GM18526 (cell line): ENCODE data around the gene GFPT2.

ENCODE experiments used
- POLR2A ChIP-seq: IDR thresholded peaks from 3 replicates; pipeline ENCODE4 v1.6.1; 2011; ENCODE audit not compliant: insufficient read length; ENCODE audit errors: extremely low read depth

GFPT2 gene

DNA sequence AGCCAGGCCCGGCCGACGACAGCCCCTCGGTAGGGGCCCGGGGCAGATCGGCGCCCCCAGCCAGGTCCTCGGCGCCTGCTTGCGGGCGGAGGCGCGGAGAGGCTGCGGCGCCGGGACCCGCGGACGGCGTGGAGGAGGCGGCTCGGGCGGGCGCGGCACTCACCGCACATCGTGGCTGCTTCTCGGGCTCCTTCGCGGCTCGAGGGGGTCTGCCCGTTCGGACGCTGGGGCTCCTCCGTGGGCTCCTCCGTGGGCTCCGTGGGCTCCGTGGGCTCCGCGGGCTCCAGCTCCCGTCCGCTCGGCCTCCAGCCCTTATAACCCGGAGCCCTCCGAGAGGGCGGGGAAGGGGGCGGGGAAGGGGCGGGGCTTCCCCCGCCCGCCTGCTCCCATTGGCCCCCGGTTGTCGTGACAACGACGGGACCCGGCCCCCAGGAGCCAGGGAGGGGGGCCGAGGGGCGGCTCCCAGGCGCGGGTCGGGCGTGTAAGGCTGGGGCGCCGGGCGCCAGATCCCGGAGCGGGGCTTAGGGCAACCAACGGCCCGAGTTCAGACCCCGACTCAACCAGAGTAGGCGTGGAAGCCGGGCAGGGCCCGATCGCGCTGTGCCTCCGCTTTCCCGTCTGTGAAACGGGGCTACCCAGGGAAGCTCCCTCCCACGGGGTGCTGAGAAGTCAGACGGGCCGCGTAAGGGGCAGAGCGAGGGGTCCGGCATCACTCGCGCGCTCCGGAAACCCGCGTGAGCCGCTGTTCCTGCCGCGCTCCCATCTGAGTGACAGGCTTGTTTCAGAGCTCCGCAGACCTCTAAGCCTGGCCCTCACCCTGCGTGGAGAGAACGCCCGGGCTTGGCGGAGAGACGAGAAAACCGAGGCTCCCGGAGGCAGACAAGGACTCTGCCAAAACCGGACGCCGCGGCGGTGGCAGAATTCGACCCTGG lies at the start of gene GFPT2:
Gene GFPT2, minus strand, starts transcription at position 289 of the 932 bp plus-strand sequence. Its CDS starts 119 bp downstream, at position 170.
- TF ChIP-seq POLR2A, result no peak

DNA sequence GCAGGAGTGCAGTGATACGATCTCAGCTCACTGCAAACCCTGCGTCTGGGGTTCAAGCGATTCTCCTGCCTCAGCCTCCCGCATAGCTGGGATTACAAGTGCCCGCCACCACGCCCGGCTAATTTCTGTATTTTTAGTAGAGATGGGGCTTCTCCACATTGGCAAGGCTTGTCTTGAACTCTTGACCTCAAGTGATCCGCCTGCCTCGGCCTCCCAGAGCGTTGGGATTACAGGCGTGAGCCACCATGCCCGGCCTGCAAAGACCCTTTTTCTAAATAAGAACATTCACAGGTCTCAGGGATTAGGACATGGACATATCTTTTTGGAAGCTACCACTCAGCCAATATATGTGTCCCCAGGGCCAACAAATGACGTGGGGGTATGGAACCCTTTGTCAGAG lies 49.6 kb upstream of the GFPT2 start:
- no peak for TF ChIP-seq POLR2A

DNA sequence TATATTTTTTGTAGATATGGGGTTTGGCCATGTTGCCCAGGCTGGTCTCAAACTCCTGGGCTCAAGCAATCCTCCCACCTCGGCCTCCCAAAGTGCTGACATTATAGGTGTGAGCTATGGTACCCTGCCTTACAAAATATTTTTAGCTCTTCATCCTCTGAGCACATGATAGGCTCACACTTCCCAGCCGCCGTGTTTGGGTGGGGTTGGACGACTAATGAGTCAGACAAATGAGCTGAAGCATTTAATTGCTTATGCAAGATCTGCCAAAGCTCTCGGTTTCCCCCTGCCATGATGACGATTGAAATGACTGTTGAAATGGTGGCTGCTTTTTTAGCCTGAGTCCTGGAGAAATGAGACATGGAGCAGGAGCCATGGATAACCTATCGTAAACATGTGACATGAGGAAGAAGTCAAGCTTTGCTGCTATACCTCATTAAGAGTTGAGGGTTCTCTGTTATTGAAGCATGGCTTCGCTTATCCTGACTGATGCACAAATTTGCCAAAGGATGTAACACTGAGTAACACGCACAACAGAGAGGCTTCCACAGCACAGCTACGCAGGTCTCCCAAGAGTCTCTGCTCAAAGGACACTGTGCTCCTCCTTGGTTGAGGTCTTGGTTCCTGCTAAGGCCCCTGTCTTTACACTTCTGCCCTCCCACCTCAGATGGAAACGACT lies 48.2 kb upstream of the GFPT2 start:
- TF ChIP-seq POLR2A, result no peak

DNA sequence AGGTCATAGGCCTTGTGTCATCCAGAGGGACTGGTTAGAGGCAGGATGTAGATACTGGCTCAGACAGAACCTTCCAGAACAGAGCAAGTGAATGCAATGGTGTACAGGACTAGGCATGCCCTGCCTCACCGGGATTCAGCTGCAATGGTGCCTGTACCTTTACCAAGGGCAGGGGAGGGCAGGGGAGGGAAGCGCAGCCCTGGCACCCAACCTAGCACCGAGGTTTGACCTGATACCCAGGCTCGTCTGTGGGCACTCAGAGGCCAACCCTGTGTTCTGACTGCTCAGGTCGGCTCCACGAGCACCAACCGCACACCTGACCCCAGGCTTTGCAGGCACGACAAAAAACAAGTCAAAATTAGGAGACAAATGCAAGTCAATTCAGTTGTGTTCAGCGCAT lies 47.3 kb upstream of the GFPT2 start:
- no peak for TF ChIP-seq POLR2A

DNA sequence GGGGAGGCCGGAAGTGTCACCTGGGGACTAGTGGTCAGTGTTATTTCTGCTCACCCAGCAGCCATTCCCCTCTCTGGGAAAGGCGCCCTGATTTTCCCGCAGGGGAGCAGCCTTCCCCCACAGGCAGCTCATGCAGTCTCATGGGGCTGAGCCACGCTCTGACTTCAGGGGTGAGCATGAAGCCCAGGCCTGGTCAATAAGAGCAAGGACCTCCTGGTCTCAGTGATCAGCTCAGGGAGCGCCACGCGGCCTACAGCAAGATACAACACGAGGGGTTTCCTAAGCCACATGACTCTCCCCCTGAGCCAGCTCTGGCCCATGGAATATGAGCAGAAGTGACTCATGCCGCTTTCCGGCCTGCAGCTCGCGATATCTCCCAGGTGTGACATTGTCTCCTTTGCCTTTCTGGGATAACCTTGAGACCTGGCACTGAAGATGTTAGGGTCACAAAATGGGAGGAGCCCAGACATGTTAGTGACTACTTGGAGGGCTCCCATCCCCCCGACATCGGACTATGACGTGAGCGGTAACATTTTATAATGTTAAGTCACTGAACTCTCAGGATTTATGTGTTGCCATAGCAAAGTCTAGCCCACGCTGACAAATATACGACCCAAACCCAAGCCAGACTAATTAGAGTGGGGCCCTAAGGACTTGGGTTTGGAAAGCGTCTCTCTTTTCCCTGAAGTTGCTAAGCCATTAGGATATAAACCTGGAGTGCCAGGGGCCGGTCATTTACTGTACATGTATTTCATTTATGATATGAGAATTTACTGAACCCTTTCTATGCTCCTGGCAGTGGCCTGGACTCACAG lies 46.5 kb upstream of the GFPT2 start:
- no peak for TF ChIP-seq POLR2A

DNA sequence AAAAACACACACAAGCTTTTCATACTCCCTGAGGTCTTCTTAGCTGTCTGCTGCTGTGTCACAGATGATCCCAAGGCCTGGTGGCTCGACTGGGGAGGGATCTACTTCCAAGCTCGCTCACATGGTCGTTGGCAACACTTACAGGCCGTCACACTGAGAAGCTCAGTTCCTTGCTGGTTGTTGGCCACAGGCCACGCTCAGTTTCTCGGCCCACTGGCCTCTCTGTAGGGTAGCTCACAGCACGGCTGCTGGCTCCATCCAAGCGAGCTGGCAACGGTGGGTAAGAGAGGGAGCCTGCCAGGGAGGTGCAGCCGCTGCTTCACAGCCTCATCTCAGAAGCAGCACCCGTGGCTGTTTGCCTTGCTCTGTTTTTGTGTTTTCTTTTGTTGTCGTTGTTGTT lies 43.8 kb upstream of the GFPT2 start:
- TF ChIP-seq POLR2A, result no peak

DNA sequence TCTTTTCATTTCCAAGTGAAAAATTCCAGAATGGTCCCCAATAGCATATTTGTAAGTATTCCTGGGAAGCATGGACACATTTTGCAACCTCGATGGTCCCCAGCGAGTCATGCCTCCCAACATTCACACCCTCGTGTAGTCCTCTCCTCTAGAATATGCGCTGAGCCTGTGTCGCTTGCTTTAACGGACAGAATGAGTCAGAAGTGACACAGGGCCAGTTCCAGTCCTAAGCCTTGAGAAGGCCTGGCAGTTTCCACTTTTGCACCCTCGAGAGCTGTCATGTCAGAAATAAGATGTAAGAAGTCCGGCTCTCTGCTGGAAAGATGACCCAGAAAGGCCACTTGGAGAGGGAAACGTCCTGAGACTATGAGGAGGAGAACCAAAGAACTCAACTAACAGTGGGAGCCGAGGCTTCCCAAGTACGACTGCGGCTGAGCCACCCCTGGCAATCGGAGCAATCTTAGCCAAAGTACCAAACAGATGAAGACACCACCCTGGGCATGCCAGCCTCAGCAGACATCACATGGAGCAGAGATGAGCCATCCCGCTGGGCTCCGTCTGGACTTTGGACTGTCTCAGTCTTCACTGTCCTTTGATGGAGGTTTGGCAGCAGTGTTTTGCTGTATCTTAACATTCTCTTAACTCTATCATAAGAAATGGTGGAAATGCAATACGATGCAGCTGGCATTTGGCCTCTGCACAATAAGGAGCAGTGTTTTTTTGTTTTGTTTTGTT lies 42.6 kb upstream of the GFPT2 start:
- TF ChIP-seq POLR2A, result no peak

DNA sequence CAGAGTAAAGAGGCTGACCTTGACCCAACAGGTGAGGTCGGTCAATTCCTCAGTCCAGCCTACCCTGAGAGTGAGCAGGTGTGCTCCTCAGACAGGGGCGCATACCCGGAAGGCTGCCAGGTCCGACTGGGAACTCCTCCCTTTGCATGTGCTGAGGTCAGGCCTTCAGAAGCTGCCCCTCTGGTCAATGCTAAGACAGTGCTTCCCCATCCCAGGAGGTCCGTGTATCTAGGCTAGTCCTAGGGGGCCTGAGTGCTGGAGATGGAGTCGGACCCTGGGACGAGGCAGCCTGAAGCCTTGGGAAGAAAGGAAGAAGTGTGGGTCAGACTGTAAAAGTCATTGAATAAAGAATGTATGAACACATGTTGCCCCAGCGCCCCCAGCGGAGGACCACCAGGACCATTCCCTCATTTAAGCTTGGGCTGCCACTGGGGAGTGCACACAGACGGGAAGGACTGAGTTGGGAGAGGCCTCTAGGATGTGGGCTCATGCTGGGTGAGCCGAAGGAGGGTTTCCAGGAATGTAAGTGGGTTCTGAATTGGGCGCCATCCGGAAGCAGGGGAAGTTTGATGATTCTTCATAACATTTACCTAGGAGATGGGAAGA lies 41.0 kb upstream of the GFPT2 start:
- no peak for TF ChIP-seq POLR2A

DNA sequence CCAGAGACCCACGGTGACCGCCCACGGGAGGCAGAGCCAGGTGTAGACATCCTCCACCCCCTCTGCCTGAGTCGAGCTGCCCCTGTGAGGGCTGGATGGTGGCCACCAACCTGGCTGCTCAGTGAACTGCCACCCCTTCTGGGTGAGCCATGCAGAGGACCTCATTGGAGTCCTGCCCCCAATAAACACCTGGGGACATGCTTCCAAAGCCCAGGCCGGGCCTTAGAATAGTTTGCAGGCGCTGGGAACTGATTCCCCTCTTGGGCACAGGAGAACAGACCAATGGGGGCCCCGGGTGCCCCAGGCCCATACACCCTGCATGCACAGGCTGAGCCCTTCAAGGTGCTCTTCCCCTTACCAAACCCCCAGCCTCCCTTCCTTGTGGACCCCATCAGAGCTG lies 38.1 kb upstream of the GFPT2 start:
- TF ChIP-seq POLR2A, result no peak

DNA sequence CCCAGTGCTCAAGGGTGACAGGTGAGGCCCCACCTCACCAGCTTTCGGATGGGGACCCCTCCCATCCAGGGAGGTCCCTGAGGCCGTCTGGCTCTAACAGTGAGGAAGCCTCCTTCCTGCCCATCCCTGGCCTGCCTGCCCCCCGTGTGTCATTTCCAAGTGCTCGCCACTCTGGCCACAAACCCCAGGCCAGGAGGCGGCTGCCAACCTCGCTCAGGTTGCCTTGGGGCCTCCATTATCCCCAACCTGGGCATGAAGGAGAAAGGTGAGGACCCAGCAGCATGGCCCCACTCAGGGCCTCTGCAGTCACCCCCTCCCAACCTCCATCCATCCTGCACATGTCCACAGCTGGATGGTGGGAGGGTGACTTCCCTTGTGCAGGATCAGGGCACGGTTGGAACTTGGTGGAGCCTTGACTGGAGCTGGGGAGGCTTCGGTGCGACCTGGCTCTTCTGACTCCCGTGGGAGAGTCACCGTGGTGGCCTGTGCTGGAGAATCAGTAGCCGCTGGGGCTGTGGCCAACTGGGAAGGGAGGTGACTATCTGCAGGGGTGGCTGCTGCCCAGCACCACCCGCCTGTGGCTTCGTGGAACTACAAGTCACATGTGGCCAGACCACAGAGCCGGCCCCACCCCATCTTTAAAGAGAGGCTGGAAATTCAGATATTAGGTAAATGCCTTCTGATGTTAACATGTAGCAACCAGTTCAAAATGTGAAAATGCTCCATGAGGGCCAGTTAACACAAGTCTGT lies 37.5 kb upstream of the GFPT2 start:
- TF ChIP-seq POLR2A, result no peak

DNA sequence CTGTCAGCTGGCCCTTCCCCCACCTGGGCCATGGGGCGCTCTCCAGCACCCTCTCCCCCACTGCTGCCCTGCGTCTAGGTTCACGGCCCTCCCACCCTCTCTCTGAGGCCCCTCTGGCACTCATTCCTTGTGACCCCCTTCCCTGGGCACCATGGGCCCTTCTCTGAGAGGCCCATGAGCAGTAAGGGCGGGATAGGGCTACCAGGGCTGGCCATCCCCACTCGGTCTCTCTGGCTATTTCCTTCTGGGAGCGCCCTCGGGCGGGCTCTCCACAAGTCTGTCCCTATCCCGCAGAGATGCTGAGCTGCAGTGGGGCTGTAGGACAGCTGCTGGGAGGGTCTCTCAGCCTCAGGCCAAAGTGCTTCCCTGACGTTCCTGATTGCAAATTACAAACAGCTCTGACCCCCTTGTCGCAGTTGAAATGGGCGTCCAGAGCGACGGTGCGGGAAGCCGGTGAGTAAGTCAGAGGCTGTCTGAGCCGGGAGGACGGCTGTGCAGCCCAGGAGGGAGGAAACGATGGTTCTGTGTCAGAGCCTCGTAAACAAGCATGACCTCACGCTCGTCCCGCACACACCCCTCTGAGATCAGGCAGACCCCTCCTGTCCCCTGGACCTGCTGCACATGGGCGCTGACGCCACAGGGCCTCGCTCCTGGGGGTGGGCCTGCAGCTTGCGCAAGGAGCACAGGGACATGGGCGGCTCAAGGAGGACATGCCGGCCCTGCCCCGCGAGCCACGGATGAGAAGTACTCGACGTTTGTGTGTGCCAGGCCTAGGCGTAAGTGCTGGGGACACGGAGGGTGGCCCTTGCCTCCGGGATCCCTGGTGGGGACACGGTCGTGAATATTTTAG lies 36.3 kb upstream of the GFPT2 start:
- TF ChIP-seq POLR2A, result no peak

DNA sequence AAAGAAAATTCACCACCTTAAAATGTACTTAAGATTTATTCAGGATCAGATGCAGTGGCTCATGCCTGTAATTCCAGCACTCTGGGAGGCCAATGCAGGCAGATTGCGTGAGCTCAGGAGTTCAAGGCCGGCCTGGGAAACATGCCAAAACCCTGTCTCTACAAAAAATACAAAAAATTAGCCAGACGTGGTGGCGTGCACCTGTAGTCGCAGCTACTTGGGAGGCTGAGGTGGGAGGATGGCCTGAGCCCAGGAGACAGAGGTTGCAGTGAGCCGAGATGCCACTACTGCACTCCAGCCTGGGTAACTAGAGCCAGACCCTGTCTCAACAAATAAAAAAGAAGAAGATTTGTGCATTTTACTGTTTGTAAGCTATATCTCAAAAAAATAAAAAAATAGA lies 34.7 kb upstream of the GFPT2 start:
- no peak for TF ChIP-seq POLR2A

DNA sequence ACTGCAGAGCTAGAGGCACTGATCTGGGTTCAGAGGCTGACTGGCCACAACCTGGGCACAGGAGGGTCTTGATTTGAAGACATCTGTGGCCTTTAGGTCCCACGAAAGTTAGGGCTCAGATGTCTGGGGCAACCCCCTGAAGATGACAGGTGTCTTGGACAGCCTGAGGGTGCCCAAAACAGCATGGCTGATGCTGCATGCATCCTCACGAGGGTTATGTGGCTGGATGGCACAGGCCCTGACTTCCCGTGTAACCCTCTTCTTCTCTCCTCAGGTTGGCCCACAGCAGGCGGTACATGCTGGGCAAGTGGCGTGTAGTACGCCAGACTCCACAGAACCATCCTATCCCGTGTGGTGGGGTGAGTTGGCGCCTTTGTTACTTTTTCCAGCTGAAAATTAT lies 29.8 kb upstream of the GFPT2 start:
- TF ChIP-seq POLR2A, result no peak
